NCI-H146 treated with DMSO at 0.1 percent for 48 hours (cell line): Measurements from ENCODE around the gene UBE2H.
A peak's percentile ranks its signal among the peaks of the same experiment; 100 is the strongest.
"Not testable (repeated sequence)": the region's sequence is repeated elsewhere in the genome, so short reads cannot be mapped to it uniquely, and the experiment has no call there.

Experiments used
- DNase-seq: peaks from one replicate; lab custom pipeline; 2025; ENCODE audit not compliant: unreplicated experiment; lab: John Stamatoyannopoulos, UW

UBE2H gene

DNA sequence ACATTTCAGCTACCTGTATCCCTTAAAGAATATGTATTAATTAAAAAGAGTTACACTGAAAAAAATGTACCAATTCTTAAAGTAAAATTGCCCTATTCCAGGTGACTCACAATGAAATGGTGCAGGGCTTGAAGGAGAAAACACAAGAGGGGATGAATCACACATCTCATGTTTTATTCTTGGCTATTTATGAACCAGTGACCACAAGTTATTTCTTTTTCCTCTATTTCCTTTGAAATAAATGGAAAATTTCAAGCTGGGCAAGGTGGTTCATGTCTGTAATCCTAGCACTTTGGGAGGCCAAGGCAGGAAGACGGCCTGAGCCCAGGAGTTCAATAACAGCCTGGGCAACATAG is 106.8 kb downstream of the UBE2H start:
- no peak for DNase-seq

DNA sequence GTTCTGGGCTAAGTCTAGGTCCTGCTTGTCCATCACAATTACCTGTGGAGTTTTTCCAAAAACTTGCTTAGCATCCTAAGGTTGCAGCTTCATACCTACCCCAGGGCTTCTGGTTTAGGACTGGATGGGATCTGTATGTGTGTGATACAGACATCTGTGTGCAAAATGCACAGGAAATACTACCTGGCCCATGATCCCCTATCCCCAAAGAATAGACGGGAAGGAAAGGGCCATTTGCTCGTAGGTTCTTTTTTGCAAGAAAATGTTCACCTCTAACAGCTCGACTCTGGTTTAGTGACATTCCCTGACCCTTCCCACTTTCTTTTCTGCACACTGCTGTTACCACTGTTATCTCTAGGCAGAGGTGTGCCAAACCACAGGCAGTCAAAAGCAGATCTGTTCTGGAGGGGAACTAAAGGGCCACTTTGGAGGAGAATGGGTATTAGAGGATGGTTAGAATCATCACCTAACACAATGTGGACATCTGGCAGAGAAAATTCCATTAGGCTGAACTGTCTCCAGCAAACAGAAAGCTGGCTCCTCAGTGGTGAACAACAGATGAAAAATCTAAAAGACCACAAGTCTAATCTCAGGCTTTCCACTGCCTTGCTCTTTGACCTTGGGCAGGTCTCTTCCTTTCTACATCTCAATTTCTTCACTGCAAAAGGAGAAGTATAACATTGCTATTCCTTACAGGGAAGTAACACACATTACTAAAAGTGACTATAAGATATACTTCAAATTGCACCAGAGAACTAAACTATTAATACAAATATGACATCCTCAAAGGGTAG is 107.4 kb downstream of the UBE2H start:
- no peak for DNase-seq

DNA sequence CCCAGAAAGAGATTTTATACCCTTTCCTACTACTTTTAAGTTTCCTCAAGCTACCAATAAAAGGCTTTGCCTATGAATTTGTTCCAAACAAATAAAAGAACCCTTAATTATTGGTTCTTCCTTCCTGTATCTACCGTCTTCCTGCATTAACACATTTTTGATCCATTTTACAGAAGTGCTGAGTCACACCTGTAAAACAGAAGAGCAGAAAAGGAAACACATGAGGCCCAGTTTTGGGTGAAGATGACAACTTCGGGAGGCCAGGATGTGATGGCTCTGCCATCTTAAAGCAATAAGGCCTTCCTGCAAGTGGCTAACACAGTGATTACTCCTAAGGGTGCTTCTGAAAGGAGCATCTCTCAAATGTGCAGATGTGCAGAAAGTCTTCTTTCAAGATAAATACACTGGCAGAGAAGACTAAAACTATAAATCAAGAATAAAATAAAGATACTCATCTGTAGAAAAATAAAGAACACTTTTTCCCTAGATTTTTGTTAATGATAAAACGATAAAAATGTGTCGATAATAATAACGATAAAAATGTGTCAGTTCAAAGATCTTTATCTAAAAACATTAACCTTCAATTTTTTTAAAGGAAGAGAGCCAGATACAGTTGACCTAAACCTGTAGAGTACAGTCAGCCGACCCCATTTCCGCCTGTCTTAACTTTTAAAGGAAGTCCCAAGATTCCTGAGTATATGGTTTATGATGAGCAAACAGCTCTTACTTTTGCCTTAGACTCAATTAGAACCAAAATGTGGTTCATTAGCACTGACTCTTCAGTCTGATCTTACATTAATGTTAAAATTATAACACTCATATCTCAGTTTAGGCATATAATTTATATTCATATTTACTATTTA is 108.6 kb downstream of the UBE2H start:
- no peak for DNase-seq

DNA sequence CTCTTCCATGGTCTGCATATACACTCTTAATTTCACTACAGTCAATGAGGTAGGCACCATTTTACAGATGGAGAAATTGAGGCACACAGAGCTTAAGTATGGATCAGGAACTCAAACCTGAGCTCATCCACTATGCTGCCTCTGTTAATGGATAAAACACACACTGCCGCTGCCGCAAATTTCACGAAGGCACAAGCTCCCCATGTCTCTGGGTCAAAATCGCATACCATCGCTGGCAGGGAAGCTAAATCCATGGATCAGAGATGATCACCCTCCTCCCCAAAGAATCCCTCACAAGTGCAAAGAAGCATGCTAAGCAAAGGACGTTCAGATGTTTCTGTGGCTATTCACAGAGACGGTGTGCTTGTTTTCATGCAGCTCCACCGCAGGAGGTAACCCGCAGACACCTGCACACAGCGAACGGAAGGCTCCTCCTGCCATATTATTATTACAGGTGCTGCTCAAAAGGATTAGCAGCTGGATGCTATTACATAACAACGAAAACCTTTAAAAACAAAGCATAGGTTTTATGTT is 109.3 kb downstream of the UBE2H start:
- DNase-seq = peak; percentile 88

DNA sequence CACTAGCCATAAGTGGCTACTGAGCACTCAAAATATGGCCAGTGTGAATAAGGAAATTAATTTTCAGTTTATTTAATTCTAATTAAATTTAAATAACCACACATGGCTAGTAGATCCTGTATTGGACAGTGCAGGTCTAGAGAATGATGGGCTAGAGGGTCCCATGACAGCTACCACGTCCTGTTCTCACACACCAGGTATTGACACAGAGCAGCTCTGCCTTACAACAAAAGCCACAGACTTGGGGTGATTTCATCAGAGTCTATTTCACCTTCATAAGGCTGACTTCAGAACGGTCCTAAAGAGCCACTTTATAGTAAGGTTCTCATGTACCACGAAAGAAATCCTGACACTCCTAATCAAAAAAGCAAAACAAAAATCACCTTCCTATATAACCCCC is 111.3 kb downstream of the UBE2H start:
- DNase-seq = no peak

DNA sequence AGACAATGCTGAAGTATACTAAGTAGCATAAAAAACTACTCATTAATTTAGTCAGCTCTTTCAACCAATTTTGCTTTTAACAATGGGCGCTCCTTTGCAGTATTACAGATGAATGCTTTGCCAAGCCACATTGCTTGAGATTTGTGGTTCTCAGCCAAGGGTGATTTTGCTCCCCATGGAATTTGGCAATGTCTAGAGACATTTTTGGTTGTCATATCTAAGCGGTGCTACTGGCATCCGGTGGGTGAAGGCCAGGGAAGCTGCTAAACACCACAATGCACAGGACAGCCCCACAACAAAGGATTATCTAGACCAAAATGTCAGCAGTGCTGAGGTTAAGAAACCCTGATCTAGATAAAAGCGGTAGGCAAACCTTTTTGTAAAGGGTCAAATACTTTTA is 112.0 kb downstream of the UBE2H start:
- no peak for DNase-seq

DNA sequence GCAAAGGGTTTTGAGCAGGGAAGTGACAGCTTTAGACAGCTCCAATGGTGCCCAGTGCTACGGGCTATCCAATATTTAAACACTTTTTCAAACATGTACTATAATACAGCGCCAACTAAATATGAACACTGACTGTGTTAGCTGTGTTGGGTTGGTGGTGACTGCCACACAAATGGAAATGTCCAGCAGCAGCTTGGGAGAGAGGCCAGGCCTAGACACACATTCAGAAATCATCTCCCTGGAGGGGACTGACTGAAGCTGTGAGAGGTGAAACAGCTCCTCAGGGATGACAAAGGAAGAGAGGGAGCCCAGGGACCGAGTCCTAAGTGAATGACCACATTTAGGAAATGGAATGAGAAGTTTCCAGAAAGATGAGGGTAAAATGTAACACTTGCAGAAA is 115.8 kb downstream of the UBE2H start:
- no peak for DNase-seq

DNA sequence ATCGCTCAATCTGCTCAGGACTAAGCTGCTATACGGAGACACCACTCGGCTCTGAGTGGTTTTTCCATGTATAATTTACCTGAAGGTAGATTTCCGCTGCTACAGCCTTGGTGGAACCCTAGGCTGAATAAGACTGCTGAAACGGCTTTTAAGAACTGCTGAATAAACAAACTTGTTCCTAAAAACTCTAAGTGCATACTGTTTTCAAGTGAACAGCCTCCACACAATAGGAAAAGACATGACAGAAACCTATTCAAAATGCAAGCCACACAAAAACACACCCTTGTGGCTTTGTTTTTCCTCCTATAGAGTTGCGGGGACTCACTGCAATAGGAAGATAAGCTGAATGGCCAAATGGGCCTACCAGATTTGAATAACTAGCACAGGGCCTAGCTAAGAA is 117.2 kb downstream of the UBE2H start:
- no peak for DNase-seq

DNA sequence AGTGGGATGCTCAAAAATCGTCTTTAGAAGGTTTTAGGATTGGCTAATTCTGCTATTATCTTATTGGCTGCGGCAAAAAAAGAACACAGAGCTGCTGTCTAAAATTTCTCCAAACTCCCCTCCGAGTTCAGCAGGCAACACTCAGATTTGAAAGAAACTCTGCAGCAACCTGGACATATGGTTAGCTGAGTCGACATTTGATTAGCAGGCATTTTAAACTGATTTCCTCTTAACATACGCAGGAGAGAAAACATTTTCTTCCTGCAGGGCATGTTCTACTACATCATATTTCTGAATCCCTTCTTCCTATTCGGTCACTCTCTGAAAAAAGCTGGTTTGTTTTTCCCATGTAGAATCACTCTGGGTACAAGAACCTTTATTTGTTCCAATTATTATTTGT is 119.4 kb downstream of the UBE2H start:
- DNase-seq = not testable (repeated sequence)

DNA sequence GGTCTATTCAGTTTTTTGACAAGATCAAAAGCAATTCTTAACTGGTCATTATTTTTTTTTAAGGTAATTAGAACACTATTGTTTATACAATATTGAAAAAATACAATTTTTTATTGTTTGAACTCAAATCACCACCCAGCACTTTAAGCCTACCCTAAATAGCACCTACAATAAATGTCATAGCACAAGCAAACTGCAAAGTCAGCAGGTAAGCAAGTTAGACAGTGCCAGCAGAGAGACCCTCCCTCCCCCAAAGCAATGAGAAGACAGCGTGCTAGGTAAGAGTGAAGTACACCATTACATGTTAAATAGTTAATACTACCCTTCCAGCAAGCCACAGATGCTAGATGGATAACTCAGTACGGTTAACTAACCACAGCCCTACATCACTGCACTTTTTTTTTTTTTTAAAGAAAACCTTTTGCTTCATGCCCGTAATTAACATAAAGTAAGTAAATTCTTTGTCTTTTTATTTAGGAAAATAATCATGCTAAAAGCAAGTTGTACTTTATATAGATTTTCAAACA is 120.0 kb downstream of the UBE2H start:
- DNase-seq = no peak

DNA sequence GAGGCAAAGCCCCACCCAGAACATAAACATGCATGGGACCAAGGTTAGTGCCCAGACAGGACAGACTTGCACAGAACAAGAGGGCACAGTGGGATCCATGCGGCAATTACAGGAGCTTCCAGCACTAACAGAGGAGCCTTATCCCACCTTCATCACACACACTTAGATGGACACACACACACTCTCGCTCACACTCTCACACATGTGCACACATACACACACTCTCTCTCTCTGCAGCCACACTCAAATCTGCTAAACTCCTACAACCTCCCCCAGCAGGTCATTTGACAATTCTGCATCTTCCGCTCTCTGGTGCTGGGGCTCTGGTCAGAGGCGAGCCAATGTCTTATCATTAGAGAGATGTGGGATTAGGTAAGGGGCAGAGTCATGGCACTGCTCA is 120.5 kb downstream of the UBE2H start:
- DNase-seq = no peak

DNA sequence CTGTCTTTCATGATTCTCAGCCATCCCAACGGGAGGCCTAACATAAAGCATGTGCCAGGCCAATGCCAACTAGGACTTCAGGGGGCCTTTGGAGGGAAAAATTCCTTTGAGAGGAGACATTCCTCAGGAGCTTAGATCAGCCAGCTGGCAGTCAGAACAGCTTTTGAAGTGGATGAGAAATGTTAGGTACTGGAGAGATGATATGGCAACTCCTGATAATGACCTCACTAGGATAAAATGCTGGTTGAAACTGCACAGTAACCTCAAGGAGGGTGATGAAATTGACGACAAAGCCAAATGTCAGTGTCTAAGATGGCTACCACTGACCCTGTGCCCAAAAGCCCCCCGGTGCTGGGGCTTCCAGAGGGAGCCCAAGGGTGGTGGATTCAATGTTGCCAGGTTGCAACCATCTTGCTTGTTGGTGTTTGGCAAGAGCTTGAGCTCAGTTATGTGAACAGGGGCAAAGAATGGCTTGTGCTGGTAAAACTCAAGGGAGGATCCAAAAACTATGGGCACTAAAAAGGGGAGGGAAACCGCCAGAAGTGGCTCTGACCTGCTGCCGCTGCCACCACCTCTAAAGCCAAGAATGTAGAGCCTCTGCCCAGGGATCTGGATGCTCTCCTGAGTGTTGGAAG is 121.2 kb downstream of the UBE2H start:
- DNase-seq = no peak

DNA sequence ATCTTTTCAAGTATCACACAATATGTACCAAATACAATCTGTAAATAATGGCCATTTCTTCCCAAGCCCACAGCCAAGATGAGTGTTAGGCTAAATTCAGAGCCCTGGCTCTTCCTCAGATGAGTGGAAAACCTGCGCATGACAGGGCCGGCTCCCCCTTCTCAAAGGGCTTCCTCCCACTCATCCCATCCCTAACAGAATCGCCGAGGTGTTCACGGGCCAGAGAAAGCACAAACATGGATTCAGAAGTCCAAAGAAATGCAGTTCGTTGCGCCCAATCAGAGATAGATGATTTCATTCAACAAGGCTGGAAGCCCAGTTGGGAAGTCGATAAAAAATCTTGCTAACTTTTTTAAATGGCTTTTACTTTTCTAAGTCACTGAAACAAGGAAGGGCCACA is 121.8 kb downstream of the UBE2H start:
- DNase-seq = no peak

DNA sequence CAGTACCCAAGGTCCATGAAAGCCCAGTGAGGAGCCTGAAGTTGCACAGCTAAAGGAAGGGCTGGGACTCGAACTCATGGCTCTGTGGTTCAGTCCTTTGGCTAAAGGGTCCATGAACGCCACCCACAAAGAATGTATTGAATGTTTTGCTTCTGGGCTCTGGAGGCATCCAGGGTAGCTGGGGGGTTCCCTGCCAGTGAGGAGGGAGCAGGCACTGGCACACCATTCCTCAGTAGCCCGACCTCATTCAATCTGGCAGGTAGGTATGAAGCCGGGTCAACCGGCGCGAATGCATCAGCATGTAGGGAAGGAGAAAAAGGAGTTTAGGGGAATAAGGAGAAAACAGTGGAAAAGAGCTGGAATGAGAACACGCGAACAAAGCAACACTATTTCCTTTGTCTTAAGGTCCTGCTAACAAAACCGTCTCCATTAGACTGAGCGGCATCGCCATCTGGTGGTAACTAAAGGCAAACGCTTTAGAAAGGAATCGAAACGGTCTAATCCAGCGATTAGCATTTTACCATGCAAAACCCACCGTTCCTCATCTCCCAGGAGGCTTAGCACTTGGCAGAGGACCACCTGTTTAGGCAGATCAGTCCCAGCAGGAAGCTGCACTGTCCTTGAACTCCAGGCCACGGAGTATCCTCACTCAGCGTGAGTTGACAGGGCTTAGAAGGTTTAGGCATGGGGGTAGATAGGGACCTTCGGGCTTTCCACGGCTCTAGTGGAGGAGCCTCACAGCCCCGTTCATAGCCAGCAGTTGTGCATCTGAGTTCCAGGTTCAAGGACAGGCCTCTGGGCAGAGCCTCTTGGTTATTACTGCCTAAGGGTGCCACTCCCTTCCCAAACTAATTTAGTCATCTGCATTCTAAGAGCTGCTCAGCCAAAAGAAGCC is 122.8 kb downstream of the UBE2H start:
- peak; percentile 12 for DNase-seq

DNA sequence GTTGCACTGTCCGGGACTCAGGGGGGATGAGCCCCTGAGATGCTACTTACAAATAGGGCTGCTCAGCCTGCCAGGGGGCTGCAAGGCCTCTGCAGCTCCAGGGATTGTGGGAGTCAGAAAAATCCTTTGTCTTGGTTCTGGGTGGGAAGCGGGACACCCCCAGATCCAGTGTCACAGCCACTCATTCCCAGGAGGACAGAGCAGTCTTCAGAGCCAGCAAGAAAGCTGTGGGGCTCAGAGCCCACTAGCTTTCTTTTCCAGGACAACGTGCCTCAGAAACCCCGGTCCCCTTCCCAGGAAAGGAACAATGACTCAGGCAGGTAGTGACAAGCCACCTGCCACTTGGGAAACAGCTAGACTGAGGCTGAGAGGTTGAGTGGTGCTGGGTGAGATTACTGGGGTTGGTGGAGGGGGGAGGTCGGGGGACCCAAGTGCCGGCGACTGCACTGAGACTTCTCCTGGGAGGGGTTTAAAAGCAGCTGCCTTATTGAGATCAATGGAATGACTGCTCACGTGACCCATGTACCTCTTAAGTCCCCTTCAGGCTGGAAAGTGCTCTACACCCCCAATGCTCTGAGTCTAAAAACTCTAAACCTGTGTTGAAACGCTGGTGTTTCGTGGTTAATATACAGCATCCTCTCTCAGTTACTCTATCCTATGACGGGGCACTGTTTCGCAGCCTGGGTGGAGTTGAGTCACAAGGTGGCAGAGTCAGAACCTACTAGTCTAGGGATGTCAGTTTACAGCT is 123.6 kb downstream of the UBE2H start:
- no peak for DNase-seq

DNA sequence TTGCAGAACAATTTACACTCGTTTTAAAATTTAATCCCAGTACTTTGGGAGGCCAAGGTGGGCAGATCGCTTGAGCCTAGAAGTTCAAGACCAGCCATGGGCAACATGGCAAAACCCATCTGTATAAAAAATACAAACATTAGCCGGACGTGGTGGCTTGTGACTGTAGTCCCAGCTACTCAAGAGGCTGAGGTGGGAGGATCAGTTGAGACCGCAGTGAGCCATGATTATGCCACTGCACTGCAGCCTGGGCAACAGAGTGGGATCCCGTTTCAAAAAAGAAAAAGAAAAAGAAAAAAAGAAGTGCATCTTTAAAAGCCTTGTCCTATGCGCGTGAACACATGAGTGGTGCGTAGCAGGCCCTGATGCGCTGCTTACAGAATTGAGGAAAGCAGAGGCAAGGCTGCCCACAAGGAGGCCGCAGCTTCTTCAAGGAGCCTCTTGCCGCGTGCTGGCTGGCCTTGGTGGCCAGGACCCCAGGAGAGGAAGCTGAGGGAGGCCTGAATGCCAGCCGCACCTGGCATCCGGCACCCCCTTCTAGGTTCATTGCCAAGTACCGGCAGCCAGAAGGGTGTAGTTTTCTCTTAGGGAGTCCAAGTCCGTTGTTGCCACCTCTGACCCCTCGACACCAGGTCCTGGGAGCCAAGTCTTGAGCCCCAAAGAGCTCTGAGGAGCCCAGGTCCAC is 124.5 kb downstream of the UBE2H start:
- no peak for DNase-seq

DNA sequence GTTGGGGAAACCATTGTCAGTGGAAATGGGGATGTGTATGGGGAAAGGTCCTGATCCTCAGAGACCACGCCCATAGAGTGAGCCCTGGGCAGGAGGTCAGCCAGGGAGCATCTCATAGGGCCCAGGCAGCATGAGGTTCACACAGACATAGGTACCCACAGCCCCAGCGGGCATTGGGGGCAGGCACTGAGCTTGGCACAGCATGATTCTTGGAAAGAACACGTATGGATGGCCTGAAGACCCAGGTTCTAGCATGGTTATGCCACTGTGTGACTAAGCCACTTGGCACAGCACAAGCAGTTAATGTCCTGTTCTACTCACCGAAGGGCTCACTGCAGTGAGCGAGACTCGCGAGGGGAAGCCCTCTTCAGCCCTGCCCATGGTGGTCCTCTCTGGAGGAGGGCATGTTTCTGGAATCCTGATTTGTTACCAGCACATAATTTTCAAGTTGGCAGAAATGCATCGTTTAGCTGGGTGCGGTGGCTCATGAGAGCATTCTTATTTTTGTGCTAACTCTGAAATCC is 125.2 kb downstream of the UBE2H start:
- DNase-seq = no peak

DNA sequence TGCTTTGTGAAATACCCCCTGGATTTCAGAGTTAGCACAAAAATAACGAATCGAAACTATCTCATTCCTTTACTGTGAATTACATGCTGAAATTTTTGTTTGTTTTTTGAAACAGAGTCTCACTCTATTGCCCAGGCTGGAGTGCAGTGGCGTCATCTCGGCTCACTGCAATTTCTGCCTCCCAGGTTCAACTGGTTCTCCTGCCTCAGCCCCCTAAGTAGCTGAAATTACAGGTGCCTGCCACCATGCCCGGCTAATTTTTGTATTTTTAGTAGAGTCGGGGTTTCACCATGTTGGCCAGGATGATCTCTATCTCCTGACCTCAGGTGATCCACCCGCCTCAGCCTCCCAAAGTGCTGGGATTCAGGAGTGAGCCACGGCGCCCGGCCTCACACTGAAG is 125.9 kb downstream of the UBE2H start:
- DNase-seq = not testable (repeated sequence)
